ENCODE results near the gene CDK6.

DNA sequence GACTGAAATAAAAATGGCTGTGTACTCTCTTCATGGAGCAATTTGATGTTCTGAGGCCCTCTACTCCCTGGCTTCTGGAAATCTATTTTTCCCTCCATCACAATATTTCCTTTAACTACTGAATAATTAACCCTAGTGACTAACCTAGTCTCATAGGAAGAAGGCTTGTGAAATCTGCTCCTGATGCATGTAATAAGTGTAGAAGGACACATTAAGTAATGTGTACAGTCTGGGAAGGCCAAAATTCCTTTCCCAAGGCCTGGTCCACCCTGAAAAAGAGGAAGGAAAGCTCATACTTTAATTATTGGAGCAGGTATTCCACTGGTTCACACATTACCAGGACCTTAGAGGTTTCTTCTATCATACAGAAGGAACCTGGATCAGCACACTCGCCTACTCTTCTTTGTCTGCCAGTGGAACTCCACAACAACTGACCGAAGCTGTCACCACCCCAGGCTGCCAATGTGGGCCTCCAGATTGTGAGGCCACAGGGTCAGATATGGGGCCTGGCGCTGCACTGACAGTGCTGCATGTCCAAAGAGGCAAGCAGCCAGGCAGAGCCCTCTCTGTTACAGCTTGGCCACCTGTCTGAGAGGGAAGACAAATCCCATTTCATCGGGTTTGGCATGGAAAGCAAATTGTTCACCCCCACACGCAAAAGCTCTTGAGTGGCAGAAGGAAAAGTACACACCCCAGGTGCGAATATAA, 191.8 kb downstream of the CDK6 start:
- TF ChIP-seq, protein P1, sequence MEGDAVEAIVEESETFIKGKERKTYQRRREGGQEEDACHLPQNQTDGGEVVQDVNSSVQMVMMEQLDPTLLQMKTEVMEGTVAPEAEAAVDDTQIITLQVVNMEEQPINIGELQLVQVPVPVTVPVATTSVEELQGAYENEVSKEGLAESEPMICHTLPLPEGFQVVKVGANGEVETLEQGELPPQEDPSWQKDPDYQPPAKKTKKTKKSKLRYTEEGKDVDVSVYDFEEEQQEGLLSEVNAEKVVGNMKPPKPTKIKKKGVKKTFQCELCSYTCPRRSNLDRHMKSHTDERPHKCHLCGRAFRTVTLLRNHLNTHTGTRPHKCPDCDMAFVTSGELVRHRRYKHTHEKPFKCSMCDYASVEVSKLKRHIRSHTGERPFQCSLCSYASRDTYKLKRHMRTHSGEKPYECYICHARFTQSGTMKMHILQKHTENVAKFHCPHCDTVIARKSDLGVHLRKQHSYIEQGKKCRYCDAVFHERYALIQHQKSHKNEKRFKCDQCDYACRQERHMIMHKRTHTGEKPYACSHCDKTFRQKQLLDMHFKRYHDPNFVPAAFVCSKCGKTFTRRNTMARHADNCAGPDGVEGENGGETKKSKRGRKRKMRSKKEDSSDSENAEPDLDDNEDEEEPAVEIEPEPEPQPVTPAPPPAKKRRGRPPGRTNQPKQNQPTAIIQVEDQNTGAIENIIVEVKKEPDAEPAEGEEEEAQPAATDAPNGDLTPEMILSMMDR (IDR thresholded peaks at IDR 0.05 in 8 of 11, conservative IDR thresholded peaks at IDR 0.05 in 3 of 11), result no peak
- no peak for TF ChIP-seq POLR2AphosphoS5 (IDR thresholded peaks at IDR 0.05)

All from spleen (tissue), 7 donors.